BE2C (cell line): ENCODE measurements around the gene FAM120A.

Source experiments
- DNase-seq: peaks from one replicate; pipeline ENCODE4 v3.0.0-alpha.2; 2020
- H3K27me3 ChIP-seq: fragments of 250-450 bp; sonication (Bioruptor Pico); 2 replicates; pipeline ENCODE4 v1.5.1; 2020; ENCODE audit warnings: mild to moderate bottlenecking
- H3K36me3 ChIP-seq: fragments of 250-450 bp; sonication (Bioruptor Pico); 2 replicates; pipeline ENCODE4 v1.5.1; 2020; ENCODE audit warnings: mild to moderate bottlenecking
- H3K4me1 ChIP-seq: fragments of 250-450 bp; sonication (Bioruptor Pico); 2 replicates; pipeline ENCODE4 v1.5.1; 2020
- H3K4me3 ChIP-seq: 2 replicates; pipeline ENCODE4 v1.5.1; 2011; ENCODE audit warnings: low read depth, low read length
- H3K9me3 ChIP-seq: fragments of 250-450 bp; sonication (Bioruptor Pico); 2 replicates; pipeline ENCODE4 v1.5.1; 2020
- TF ChIP-seq, protein P1 (sequence below): IDR thresholded peaks from 2 replicates; pipeline ENCODE4 v1.5.1; 2012; ENCODE audit warnings: mild to moderate bottlenecking, low read depth, low read length

The FAM120A gene

DNA sequence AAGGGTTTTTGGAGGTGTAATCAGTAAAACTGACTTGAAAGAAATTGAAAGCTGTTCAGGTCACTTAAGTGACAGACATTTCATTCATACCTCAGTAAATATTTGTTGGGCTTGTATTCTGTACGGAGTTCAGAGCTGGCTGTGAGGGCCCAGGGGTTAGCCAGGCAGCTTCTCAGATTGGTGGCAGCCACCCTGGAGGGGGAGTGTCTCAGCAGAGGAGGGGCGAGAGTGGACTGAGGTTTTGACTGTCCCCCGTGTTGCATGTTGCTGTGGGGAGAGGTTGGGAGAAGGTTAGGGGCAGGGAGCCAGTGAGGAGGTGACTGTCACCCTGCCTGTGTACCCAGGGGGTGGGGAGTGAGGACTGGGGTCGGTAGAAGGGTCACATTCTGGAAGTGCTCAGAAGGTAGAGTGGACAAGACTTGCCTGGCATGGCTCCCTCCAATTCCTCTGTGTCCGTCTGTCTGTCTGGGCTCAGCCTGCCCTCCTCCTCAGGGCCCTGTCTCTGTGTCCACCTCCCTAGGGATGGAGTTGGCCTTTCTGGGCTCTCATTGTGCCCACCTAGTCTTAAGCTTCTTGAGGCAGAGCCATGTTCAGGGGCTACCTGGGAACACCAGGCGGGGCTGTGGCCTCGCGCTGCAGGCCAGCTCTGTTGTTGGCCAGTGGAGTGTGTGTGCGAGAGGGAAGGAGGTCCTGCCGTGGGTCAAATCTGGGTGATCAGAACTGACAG, 129.3 kb downstream of the FAM120A start:
- no peak for DNase-seq
- no peaks in the 10 kb centered on the region for H3K27me3 ChIP-seq
- TF ChIP-seq, protein P1, sequence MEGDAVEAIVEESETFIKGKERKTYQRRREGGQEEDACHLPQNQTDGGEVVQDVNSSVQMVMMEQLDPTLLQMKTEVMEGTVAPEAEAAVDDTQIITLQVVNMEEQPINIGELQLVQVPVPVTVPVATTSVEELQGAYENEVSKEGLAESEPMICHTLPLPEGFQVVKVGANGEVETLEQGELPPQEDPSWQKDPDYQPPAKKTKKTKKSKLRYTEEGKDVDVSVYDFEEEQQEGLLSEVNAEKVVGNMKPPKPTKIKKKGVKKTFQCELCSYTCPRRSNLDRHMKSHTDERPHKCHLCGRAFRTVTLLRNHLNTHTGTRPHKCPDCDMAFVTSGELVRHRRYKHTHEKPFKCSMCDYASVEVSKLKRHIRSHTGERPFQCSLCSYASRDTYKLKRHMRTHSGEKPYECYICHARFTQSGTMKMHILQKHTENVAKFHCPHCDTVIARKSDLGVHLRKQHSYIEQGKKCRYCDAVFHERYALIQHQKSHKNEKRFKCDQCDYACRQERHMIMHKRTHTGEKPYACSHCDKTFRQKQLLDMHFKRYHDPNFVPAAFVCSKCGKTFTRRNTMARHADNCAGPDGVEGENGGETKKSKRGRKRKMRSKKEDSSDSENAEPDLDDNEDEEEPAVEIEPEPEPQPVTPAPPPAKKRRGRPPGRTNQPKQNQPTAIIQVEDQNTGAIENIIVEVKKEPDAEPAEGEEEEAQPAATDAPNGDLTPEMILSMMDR, result no peak
- no peaks in the 10 kb centered on the region for H3K36me3 ChIP-seq
- no peaks in the 10 kb centered on the region for H3K4me1 ChIP-seq
- H3K9me3 ChIP-seq, result 0 out of 2 replicates have a peak, but pooled peaks cover 2% of the 10 kb centered on the region
- H3K4me3 ChIP-seq, result no peak overlapping the region

DNA sequence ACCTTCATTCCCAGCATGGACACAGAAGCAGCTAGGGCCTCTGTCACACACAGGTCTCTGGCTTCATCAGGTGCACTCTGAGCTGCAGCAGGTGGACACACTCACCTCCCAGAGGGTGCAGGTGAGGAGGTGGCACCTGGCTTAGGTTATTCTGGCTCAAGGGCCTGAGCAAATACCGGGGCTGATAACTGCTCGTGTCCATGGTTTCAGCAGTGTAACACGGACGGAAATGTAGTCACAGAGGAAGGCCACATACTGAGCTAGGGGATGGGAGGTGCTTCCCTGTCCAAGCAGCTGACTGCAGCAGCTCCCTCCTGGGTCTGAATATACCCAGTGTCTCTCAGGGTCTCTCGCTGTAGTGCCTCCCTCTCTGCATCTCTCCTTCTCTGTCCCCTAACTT, 130.6 kb downstream of the FAM120A start:
- Histone ChIP-seq H3K36me3 (no peaks in the 10 kb centered on the region), H3K4me1 (no peaks in the 10 kb centered on the region), H3K27me3 (no peaks in the 10 kb centered on the region), H3K9me3 (0 out of 2 replicates have a peak, but pooled peaks cover 2% of the 10 kb centered on the region), H3K4me3 (no peak overlapping the region)
- TF ChIP-seq, protein P1, result no peak
- no peak for DNase-seq

DNA sequence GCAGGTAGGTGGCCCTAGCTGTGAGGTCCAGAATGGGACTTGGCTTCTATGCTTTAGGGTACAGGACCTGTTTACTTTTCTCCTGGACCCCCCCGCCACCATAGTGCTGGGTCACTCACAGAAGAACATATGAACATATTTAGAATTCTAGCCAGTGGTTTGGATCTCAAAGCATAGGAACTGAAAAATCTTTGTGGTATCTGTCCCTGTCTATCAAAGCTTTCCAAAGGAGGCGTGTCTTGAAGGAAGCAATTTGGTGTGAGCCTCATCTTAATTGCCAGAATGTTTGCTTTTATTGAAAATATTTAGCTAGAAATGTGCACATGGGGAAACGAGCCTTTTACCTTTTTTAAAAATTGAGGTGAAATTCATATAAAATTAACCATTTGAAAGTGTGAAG, 131.1 kb downstream of the FAM120A start:
- no peaks in the 10 kb centered on the region for H3K36me3 ChIP-seq
- H3K4me3 ChIP-seq, result no peak overlapping the region
- no peaks in the 10 kb centered on the region for H3K27me3 ChIP-seq
- TF ChIP-seq, protein P1, result no peak
- H3K9me3 ChIP-seq, result 0 out of 2 replicates have a peak, but pooled peaks cover 2% of the 10 kb centered on the region
- DNase-seq, result no peak
- no peaks in the 10 kb centered on the region for H3K4me1 ChIP-seq

DNA sequence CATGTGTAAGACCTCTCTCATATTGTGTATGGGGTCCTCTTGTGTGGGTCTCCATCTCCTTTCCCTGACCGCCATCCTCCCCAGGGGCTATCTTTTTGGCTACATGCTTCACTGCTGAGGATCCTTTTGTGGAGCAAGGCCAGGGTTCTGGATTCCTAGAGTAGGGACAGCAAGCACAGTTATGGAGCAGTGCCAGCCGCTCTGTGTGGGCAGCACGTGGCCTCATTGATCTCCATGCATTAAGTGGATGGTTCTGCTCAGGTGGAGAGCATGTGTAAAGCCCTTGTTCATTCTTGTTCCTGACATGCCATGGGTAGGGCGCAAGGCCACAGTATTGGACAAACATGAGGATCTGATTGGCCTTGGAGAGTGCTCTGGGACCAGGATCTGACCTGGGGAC, 133.8 kb downstream of the FAM120A start:
- DNase-seq, result no peak
- Histone ChIP-seq H3K4me3 (no peak overlapping the region), H3K27me3 (no peaks in the 10 kb centered on the region), H3K4me1 (no peaks in the 10 kb centered on the region), H3K36me3 (no peaks in the 10 kb centered on the region), H3K9me3 (0 out of 2 replicates have a peak, but pooled peaks cover 2% of the 10 kb centered on the region)
- TF ChIP-seq, protein P1, result no peak

DNA sequence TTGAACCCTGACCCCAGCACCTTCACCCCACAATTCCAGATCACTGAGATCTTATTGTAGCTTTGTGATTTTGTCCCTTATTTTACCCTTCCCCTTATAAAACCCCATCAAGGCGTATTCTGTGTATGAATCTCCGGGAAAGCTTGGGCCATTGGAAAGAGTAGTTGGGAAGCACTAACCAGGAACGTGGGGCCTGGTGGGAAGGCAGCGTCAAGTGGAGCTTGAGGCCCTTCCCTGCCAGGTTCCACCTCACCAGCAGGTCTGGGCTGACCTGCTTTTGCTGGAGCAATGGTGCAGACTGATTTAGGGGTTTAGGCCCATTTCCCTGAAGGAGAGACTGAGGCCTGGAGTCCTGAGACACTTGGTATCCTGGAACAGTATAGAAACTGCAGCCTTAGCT, 134.2 kb downstream of the FAM120A start:
- DNase-seq, result no peak
- H3K4me3 ChIP-seq, result no peak overlapping the region
- H3K27me3 ChIP-seq, result no peaks in the 10 kb centered on the region
- TF ChIP-seq, protein P1, result no peak
- 0 out of 2 replicates have a peak, but pooled peaks cover 2% of the 10 kb centered on the region for H3K9me3 ChIP-seq
- no peaks in the 10 kb centered on the region for H3K36me3 ChIP-seq
- no peaks in the 10 kb centered on the region for H3K4me1 ChIP-seq
